Occipital lobe (tissue), 2 donors: Measurements from ENCODE around the gene MGMT. TPM values are rescaled to one million over a fixed set of nuclear protein-coding genes. Genes with fewer than 3 reads are reported as not detected.
A peak's percentile ranks its signal among the peaks of the same experiment; 100 is the strongest.
"Not testable (repeated sequence)": the region's sequence is repeated elsewhere in the genome, so short reads cannot be mapped to it uniquely, and the experiment has no call there.

ENCODE experiments used
- DNase-seq: peaks from one replicate; lab custom pipeline; 2025; lab: John Stamatoyannopoulos, UW
- total RNA-seq: library from RNA; depleted of rRNA; stranded (reverse); fragments of >200 nt; gene quantifications from one replicate; pipeline ENCODE4 v1.2.3, GENCODE V29; 2014

MGMT gene
- 6.6 TPM for total RNA-seq

DNA sequence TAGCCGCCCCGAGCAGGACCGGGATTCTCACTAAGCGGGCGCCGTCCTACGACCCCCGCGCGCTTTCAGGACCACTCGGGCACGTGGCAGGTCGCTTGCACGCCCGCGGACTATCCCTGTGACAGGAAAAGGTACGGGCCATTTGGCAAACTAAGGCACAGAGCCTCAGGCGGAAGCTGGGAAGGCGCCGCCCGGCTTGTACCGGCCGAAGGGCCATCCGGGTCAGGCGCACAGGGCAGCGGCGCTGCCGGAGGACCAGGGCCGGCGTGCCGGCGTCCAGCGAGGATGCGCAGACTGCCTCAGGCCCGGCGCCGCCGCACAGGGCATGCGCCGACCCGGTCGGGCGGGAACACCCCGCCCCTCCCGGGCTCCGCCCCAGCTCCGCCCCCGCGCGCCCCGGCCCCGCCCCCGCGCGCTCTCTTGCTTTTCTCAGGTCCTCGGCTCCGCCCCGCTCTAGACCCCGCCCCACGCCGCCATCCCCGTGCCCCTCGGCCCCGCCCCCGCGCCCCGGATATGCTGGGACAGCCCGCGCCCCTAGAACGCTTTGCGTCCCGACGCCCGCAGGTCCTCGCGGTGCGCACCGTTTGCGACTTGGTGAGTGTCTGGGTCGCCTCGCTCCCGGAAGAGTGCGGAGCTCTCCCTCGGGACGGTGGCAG, at the start of gene MGMT:
TSS of gene MGMT (plus strand) at position 539 of the 656 bp plus-strand sequence.
- peak; percentile 88 for DNase-seq

DNA sequence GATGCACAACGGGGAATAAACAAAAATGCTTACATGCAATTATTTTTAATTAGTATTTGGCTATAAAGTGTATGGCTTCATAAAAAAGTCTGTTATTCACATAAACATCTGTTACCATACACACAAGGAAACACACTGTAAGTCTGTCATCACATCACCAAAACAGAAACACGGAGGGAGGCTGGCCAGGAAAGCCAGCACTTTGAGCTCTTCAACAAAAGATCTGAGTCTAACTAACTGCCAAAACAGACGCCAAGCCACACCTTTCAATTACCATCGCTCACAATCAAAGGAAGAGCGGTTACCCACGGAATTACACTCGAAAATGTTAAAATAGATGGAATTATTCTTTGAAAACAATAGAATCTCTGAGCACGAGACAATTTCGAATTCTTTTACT, 49.2 kb upstream of the MGMT start:
- DNase-seq, result no peak

DNA sequence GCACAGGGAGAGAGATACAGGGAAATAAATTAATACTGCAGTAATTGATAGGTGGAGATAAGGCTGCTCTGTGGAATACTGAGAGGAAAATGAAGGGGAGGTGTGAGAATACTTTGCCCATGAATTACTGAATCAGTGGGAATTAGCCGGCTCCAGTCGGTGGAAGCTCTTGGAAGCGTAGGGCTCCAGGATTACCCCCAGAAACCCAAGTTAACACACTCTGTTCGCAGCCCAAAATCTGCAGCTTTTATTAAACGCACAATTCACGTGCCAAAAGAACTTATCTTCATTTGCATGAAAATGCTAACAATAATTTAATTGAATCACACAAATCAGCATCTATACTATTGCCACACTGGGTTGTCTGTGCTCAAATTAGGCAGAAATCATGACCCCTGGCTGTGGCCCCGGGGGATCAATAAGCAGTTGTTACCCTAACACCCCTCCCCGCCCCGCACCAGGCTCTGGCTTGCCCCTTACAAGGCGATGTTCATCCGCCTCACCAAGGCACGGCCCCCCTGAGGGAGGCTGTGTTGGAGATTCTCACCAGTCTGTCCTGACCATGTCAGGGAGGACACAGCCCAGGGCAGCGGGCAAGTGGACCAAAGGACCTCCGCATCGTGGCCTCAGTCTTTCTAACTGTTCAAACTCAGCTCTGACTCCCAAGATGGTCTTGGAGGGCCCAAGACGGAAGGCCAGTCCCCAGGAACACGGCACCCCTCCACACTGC, 48.4 kb upstream of the MGMT start:
- no peak for DNase-seq

DNA sequence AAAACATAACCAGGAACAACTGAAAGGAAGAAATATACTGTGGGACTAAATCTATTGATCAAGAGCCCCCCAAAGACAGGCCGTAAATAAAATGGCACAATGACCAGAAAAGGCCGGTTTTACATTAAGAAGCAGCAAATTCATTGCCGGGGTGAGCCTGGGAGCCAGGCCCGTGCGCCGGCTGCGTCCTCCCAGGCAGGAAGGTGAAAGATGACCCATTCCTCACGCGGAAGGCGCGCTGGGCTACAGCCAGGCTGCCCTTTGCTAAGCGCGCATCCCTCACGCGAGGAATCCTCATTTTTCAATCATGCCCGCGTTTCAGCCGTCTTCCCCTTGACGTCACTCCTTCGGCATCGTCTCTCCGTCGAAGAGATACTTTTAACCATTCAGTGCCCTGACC, 47.6 kb upstream of the MGMT start:
- no peak for DNase-seq

DNA sequence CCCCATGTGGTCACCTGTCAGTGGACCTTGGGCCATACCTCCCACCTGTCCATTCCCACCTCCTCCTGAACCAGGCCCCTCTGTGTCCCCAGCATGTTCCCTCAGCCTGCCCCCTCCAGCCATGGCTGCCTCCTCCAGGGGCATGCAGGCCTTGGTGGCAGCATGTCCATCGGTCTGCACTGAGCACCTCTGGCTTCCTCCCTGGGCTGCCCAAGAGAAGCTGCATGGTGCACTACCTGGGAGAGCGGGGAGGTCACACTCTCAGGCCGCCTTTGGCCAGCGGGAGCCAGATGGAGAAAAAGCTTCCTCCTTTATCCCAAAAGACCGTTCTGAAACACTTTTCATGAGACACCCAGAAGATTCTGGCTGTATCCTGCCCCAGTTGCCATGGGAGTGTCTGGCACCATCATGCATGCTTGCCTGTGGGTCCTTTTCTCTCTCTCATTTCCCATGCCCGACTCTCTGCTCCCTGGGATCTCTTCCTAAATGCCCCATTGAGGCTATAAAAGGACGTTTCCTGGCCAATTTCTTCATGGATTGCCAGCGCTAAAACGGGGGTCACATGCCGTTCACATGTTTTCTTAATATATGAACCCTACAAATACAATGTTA, 45.5 kb upstream of the MGMT start:
- DNase-seq, result no peak

DNA sequence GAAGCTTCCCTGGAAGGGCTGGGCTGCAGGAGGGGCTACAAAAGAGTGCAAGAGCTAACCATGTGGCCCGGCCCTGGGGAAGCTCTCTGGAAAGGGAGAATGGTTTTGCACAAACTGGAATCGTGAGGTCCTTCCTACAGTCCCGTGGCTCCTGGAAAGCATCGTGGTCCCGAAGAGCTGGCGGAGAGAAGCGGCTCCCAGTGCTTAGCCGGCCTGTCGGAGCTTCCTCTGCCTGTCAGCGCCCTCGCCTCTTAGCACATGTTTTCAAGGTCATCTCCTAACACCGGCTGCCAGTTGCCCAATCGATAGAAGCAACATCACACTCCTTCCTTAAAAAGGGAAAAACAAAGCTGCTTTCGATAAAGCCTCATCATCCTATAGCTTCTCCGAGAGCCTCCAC, 42.1 kb upstream of the MGMT start:
- no peak for DNase-seq

DNA sequence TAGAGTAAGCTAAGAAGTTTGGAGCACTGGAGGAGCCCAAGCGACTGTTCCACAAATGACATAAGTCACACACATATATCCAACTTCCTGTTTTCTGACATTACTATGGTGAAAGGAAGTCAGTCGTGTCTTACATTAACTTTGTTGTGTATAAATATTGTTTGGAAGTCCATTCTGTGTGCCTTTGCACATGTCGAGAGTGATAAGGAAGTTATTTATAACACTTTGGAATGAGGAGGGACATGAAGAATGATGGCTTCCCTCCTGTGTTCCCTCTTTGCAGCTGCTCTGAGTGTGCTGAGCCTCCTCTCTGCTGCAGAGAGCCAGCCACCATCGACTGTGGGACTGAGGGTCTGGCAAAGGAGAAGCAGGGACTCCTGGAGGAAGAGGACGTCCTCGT, 40.4 kb upstream of the MGMT start:
- no peak for DNase-seq

DNA sequence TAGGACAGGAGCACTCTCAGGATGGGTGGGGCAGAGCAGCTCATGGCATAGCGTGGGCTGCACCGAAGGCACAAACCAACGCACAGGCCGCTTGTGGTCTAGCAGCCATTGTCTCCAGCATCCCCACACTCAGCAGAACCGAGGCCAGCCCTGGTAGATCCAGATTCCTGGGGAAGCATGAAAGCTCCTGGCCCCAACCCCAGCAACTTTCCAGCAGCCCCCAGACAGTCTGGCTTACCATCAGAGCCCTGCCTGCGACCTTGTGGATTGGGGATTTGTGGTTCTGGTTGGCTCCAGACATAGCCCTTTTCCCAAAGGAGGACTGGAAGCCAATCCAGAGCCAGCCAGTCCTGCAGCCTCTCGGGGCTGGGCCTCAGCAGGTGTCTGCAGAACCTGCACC, 33.8 kb upstream of the MGMT start:
- DNase-seq, result no peak

DNA sequence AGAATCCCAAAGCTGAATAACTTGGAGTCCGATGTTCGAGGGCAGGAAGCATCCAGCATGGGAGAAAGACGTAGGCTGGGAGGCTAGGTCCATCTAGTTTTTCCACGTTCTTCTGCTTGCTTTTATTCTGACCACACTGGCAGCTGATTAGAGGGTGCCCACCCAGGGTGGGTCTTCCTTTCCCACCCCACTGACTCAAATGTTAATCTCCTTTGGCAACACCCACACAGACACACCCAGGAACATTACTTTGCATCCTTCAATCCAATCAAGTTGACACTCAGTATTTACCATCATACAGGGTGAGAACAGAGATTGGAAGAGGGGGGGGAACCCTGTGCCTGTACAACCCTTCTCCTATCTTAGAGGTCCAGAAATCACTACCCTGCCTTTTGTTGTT, 31.3 kb upstream of the MGMT start:
- DNase-seq, result not testable (repeated sequence)

DNA sequence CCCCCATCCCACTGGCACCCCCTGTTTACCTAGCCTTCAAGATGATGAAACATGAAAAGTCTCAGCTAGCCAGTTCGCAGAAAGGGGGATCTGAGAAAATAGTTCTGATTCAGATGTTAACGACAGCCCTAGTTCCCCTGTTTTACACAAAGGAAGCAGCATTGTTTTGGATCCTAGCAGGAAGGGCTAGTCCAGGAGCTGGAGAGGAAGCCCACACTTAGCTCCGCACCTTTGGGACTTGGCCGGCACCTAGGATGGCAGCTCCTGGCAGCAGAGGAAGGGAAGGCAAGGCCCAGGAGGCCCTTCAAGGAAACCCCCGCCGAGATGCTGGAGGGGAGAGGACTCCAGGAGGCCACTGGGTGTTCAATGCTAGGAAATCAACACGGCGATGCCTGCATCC, 29.0 kb upstream of the MGMT start:
- DNase-seq, result no peak

DNA sequence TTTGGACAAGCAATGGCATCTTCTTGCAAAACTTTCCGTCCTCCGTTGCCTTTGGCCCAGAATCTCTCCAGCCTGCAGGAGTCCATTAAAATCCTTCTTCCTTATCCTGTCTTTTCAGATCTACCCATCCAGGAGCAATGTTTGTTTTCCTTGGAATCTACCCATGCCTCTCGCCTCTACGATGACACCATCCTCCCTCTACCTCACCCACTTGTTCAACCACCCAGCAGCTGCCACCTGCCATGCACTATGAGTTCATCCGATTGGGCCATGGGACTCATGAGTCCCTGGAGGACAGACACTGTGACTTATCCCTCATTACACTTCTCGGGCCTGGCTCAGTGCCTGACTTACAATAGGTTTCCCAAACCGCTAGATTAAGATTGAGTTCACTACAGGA, 26.8 kb upstream of the MGMT start:
- DNase-seq, result no peak

DNA sequence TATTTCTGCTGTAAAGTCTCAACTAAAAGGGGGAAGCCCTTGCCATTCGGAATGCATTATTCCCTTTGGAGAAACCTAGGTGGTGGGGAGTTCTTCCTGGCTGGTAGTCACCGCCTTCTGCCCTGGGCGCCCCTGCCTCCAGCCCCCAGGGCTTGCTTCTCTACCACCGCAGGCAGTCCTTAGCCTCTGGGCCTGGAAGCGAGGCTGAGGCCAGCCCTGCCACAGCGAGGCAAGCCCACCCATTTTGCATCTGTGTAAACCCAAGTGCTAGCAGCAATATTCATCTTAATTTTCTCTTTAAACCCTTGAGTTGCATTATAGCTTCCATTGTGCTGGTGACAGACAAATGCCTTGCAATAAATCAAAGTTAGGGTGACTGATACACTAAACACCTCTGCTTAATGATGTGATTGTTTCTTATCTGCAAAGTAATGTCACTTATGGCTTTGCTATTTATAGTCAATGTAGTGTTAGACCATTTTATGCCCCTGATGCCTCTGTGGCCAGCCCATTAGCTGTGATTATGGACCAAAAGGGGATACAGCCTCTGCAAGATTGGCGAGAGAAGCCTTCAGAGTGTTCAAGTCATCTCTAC, 26.2 kb upstream of the MGMT start:
- DNase-seq, result no peak

DNA sequence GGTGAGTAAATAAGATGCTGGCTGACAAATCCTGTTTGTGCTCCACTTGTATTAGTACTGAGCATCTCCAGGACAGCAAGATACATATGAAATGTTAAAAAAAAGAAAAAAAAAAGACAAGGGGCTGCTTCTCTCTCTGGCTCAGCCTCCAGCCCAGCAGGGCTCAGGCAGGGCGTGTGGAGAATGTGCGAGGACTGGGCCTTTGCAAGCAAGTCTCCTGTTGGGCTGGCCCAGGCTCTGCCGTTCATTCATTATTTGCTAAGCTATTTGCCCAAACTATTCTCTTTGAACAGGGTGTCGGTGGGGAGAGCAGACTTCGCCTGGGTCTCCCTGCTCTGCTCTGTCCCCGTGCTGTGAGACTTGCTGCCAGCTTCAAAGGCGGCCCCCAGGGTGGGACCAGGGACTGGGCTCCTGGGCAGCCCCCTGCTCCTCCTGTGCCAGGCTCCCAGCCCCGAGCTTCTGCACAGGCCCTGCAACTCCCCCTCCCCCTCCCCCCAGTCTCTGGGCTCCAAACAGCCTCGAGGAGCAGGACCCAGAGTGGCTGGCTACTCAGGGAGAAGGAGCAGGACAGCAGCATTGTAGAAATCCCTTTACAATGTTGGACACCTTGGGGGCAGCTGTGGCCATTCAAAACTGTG, 25.6 kb upstream of the MGMT start:
- DNase-seq, result no peak

DNA sequence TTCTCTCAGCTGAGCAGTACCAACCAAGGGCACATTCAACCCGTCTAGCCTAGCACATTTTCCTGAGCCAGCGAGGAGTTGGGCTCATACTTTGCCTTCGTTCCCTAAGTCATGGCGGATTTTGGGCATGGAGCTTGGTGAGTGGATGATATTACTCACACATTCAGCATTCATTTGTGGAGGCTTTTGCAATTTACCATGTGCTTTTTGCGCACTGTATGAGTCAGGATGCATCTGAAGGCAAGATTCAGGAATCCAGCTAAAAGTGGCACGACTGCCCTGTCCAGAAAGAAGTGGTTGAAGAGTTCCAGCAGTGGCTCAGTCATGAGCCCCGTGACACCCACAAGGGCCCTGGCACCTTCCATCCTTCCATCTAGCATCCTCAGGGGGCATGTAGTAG, 24.2 kb upstream of the MGMT start:
- no peak for DNase-seq

DNA sequence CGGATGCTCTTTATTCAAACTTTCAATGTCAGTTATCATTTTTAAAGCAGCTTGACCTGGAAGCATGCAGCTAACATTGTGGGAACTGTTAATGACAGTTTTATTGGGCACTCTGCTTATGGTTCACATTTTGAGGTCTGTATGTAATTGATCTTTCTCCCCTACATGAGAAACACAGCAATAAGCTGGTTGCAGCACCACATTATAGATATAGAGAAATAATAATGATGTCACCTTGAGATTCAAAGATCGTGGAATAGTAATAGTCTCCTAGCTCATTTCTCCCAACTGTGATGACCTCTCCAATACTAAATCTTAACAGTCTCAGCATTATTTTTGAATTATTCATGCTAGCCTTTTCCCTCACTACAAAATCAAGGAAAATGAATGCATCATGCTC, 22.7 kb upstream of the MGMT start:
- no peak for DNase-seq

DNA sequence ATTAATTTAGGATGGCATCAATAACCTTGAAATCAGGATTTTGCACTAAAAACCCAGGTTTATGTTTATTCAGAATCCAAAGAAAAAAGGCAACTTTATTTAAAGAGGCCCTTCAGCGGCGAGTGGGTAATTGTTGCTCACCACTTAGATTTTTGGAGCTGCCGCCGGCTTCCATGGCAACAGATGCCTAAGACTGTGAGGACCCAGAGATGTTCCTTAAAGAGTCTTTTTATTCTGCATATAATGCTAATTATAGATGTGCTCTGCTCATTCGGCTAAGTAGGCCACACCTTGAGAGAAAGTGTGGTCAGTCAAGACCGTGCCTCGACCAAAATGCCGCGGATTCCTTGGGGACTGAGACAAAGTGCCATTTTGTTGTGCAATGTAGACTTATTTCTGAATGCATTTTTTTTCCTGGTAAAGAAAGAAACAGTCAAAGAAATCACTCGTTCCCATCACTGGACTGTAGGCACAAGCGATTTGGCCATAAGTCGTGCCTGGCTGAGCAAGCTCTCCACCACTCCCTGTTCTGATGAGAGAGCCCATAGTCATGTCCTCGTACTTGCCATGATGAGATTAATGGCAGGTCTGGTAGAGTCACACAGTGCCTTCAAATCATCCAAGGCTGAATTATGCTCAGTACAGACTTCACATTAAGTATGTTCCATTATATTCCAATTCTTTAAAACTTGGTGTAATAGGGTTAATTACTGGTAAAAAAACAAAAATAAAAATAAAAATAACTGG, 21.4 kb upstream of the MGMT start:
- DNase-seq, result no peak

DNA sequence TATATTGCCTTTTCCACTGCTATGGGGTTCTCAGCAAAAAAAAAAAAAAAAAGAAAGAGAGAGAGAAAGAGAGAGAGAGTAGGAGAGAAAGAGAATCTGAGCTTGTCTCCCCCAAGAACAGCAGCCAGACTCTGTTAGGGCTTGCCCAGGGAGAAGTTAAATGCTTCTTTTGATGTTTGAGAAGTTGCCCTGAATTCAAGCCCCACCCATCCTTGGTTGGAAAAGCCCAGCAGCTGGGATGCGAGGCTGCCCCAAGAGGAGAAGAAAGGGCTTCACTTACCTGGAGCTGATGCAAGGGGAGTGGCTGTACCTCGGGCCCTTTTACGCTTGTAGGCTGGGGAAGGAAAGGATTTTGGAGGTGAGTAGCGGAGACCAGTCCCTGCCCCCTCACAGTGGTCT, 20.9 kb upstream of the MGMT start:
- no peak for DNase-seq

DNA sequence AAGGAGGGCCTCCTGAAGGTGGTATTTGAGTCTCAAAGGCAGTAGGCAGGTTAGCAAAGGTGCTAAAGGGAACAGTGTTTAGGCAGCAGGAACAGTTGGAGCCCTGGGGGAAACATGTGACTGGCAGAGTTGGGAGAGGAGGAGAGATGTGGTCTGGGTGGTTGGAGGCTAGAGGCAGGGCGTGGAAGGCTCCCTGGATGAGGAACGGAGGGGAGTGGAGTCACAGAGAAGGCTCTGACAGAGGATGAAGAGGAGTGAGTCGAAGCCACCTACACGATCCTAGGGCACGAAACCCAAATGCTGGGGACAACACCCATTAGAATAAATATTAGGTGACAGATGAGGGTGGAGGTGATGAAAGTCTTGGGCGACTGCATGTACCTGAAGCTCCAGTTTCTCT, 19.6 kb upstream of the MGMT start:
- no peak for DNase-seq

DNA sequence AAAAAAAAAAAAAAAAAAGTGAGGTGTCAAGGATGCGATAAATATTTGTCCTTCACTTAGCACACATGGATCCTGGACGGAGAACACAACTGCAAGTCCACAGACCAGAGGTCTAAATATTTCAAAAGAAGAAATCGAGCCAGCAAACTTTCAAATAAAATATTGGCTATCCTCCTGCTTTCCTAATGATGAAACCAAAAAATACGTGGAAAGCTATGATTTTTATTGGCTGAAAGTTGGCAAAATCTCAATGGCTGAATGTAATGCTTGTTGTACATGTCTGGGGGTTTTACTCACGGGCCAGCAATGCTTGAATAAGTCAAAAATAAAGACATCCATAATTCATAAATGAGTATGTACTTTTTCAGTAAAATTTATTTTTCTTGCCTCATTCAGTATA, 19.0 kb upstream of the MGMT start:
- DNase-seq, result no peak

DNA sequence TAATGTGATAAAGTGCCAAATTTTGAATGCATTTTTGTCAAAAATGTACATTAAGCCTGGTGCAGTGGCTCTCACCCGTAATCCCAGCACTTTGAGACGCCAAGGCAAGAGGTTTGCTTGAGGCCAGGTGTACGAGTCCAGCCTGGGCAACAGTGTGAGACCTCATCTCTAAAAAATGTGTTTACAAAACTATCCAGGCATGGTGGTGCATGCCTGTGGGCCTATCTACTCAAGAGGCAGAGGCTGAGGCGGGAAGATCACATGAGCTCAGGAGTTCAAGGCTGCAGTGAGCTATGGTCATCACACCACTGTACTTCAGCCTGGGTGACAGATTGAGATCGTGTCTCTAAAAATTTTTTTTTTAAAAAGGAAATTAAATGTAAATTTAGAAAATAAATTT, 18.5 kb upstream of the MGMT start:
- DNase-seq, result no peak

DNA sequence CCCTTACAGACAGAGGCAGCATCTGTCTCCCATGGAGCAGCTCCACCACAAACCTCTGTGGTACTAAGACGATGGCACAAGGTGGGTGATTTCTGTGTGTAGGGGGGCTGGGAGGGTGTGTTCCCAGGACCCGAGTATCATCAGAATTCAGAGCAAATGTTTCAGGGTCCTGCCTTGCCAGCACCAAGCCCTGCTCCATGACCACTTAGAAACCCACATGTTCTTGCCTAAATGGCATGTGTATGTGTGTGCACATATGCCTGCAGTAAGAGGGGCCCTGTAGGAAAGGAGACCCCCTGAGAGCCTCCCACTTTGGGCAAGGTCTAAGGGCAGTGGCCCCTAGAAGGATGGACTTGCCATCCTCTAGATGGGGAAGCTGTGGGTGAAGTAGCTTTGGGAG, 17.1 kb upstream of the MGMT start:
- no peak for DNase-seq

DNA sequence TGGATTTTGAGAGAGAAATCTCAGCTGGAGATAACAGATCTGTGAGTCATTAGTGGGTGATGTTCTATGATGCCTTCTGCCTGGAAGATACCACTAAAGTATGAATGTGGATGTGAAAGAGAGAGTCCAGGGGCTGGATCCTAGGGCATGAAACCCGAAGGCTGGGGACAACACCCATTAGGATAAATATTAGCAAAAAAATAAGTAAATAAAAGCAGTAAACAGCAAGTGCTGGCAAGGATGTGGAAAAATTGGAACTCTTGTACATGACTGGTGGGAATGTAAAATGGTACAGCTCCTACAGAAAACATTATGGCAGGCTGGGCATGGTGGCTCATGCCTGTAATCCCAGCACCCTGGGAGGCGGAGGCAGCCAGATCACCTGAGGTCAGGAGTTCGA, 16.6 kb upstream of the MGMT start:
- no peak for DNase-seq
